PC-3 (cell line): ENCODE results near the gene PTBP1. TPM values are rescaled to one million over a fixed set of nuclear protein-coding genes. Genes with fewer than 3 reads are reported as not detected.

Source experiments
- ATAC-seq: fragments of 200-7000 bp; cut with Tn5 transposase; 2 replicates; pipeline ENCODE4 v1.9.1; 2020; ENCODE audit warnings: mild to moderate bottlenecking, moderate library complexity
- BruUV-seq: library from RNA; stranded (reverse); fragments of 400-500 nt; replicated peaks from 2 replicates; lab custom pipeline; 2021; lab: Mats Ljungman, UMichigan
- CTCF ChIA-PET: fragments of 300-600 bp; sonication (Branson Sonifier 250); formaldehyde crosslinking; loops from one replicate; lab custom pipeline; 2022; ENCODE audit warnings: antibody characterized with exemption; lab: Charles Lee
- POLR2A ChIA-PET: fragments of 300-600 bp; sonication (Branson Sonifier 250); formaldehyde crosslinking; loops from one replicate; lab custom pipeline; 2022; ENCODE audit warnings: antibody characterized with exemption; ENCODE audit not compliant: unreplicated experiment; lab: Charles Lee
- DNase-seq: peaks from one replicate; pipeline ENCODE4 v3.0.0-alpha.2; 2015
- H2AFZ ChIP-seq: fragments of 300-600 bp; sonication (generic); 2 replicates; pipeline ENCODE4 v1.6.0; 2016; ENCODE audit warnings: antibody characterized with exemption, low read length
- H3F3A ChIP-seq: fragments of 300-600 bp; sonication (generic); one replicate; pipeline ENCODE4 v1.6.0; 2017; ENCODE audit warnings: antibody characterized with exemption, low read length, control low read depth, mild to moderate bottlenecking; ENCODE audit not compliant: unreplicated experiment
- H3K27ac ChIP-seq: fragments of 300-600 bp; sonication (generic); 2 replicates; pipeline ENCODE4 v1.5.1; 2016; ENCODE audit warnings: mild to moderate bottlenecking, low read length
- H3K27me3 ChIP-seq: fragments of 300-600 bp; sonication (generic); 2 replicates; pipeline ENCODE4 v1.6.1; 2016; ENCODE audit warnings: low read length, mixed read lengths
- H3K36me3 ChIP-seq: fragments of 300-600 bp; sonication (generic); 2 replicates; pipeline ENCODE4 v1.6.1; 2016; ENCODE audit warnings: low read depth, mixed run types, low read length, mixed read lengths
- H3K4me1 ChIP-seq: fragments of 300-600 bp; sonication (generic); 2 replicates; pipeline ENCODE4 v1.5.1; 2016; ENCODE audit warnings: low read length; ENCODE audit not compliant: insufficient read depth
- H3K4me2 ChIP-seq: fragments of 300-600 bp; sonication (generic); 2 replicates; pipeline ENCODE4 v1.6.0; 2016; ENCODE audit warnings: low read length
- H3K4me3 ChIP-seq: fragments of 300-600 bp; sonication (generic); 2 replicates; pipeline ENCODE4 v1.5.1; 2016; ENCODE audit warnings: mild to moderate bottlenecking, low read length, mixed read lengths
- H3K79me2 ChIP-seq: fragments of 300-600 bp; sonication (generic); 2 replicates; pipeline ENCODE4 v1.6.1; 2017; ENCODE audit warnings: low read length, mixed read lengths
- H3K9ac ChIP-seq: fragments of 300-600 bp; sonication (generic); 2 replicates; pipeline ENCODE4 v1.6.0; 2016; ENCODE audit warnings: mild to moderate bottlenecking, low read length
- H3K9me2 ChIP-seq: fragments of 300-600 bp; sonication (generic); replicated peaks from 2 replicates; pipeline ENCODE4 v1.6.1; 2016; ENCODE audit warnings: mixed run types, low read length, mixed read lengths
- H3K9me3 ChIP-seq: fragments of 300-600 bp; sonication (generic); 2 replicates; pipeline ENCODE4 v1.6.1; 2016; ENCODE audit warnings: low read length, mixed read lengths
- H4K20me1 ChIP-seq: fragments of 300-600 bp; sonication (generic); 2 replicates; pipeline ENCODE4 v1.6.1; 2016; ENCODE audit warnings: low read length, mixed read lengths
- EZH2 ChIP-seq: fragments of 300-600 bp; sonication (generic); IDR thresholded peaks from one replicate; pipeline ENCODE4 v1.6.1; 2017; ENCODE audit warnings: antibody characterized with exemption, mild to moderate bottlenecking, low read length; ENCODE audit not compliant: unreplicated experiment
- EZH2phosphoT487 ChIP-seq: fragments of 300-600 bp; sonication (generic); IDR thresholded peaks from 2 replicates; pipeline ENCODE4 v1.6.1; 2018; ENCODE audit warnings: mild to moderate bottlenecking, antibody characterized with exemption, low read length, borderline replicate concordance
- intact Hi-C: fragments of 100-400 bp; cut with micrococcal nuclease; formaldehyde crosslinking; loops from 2 replicates; pipeline ENCODE4 v1.9.0; 2023
- total RNA-seq: library from RNA; depleted of rRNA; stranded (reverse); fragments of >200 nt; gene quantifications from 2 replicates; pipeline ENCODE4 v1.2.3, GENCODE V29; 2014
- TF ChIP-seq, protein P1 (sequence below): fragments of 300-600 bp; sonication (generic); conservative IDR thresholded peaks from 2 replicates; pipeline ENCODE4 v1.5.1; 2017; ENCODE audit warnings: antibody characterized with exemption, low read depth, mild to moderate bottlenecking, low read length

PTBP1 gene
- total RNA-seq, 1 experiment from 2014 or later = 412 TPM

DNA sequence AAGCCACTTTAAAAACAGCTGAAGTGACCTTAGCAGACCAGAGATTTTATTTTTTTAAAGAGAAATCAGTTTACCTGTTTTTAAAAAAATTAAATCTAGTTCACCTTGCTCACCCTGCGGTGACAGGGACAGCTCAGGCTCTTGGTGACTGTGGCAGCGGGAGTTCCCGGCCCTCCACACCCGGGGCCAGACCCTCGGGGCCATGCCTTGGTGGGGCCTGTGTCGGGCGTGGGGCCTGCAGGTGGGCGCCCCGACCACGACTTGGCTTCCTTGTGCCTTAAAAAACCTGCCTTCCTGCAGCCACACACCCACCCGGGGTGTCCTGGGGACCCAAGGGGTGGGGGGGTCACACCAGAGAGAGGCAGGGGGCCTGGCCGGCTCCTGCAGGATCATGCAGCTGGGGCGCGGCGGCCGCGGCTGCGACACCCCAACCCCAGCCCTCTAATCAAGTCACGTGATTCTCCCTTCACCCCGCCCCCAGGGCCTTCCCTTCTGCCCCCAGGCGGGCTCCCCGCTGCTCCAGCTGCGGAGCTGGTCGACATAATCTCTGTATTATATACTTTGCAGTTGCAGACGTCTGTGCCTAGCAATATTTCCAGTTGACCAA, 13.7 kb downstream of the PTBP1 start:
- Histone ChIP-seq H3F3A (no peaks in the 10 kb centered on the region), H3K36me3 (peaks cover 39% of the 10 kb centered on the region), H4K20me1 (peaks cover 23% of the 10 kb centered on the region), H3K9me2 (no peaks in the 10 kb centered on the region), H3K79me2 (peaks cover 21% of the 10 kb centered on the region), H3K9me3 (no peaks in the 10 kb centered on the region), H3K27me3 (no peaks in the 10 kb centered on the region), H3K9ac (no peak overlapping the region), H3K4me3 (no peak overlapping the region), H3K27ac (no peak overlapping the region), H2AFZ (no peak overlapping the region), H3K4me1 (no peaks in the 10 kb centered on the region), H3K4me2 (no peak overlapping the region)
- TF ChIP-seq EZH2phosphoT487 (no peak), EZH2 (no peak)
- TF ChIP-seq, protein P1, sequence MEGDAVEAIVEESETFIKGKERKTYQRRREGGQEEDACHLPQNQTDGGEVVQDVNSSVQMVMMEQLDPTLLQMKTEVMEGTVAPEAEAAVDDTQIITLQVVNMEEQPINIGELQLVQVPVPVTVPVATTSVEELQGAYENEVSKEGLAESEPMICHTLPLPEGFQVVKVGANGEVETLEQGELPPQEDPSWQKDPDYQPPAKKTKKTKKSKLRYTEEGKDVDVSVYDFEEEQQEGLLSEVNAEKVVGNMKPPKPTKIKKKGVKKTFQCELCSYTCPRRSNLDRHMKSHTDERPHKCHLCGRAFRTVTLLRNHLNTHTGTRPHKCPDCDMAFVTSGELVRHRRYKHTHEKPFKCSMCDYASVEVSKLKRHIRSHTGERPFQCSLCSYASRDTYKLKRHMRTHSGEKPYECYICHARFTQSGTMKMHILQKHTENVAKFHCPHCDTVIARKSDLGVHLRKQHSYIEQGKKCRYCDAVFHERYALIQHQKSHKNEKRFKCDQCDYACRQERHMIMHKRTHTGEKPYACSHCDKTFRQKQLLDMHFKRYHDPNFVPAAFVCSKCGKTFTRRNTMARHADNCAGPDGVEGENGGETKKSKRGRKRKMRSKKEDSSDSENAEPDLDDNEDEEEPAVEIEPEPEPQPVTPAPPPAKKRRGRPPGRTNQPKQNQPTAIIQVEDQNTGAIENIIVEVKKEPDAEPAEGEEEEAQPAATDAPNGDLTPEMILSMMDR = no peak
- intact Hi-C loops = no loop called here
- ChIA-PET POLR2A (no interaction called here), CTCF (no interaction called here)
- no peak for DNase-seq
- BruUV-seq = no TSS peak
- ATAC-seq = no peak

DNA sequence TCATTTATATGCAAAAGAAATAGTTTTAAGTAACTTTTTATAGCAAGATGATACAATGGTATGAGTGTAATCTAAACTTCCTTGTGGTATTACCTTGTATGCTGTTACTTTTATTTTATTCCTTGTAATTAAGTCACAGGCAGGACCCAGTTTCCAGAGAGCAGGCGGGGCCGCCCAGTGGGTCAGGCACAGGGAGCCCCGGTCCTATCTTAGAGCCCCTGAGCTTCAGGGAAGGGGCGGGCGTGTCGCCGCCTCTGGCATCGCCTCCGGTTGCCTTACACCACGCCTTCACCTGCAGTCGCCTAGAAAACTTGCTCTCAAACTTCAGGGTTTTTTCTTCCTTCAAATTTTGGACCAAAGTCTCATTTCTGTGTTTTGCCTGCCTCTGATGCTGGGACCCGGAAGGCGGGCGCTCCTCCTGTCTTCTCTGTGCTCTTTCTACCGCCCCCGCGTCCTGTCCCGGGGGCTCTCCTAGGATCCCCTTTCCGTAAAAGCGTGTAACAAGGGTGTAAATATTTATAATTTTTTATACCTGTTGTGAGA, 14.3 kb downstream of the PTBP1 start:
- Histone ChIP-seq H3K79me2 (peaks cover 15% of the 10 kb centered on the region), H3F3A (no peaks in the 10 kb centered on the region), H3K4me2 (no peak overlapping the region), H3K4me1 (no peaks in the 10 kb centered on the region), H3K9ac (no peak overlapping the region), H3K27me3 (no peaks in the 10 kb centered on the region), H4K20me1 (peaks cover 19% of the 10 kb centered on the region), H3K27ac (no peak overlapping the region), H3K36me3 (peaks cover 37% of the 10 kb centered on the region), H3K4me3 (no peak overlapping the region), H2AFZ (no peak overlapping the region), H3K9me3 (no peaks in the 10 kb centered on the region), H3K9me2 (no peaks in the 10 kb centered on the region)
- TF ChIP-seq, protein P1 = no peak
- no peak for TF ChIP-seq EZH2phosphoT487
- no peak for TF ChIP-seq EZH2
- CTCF ChIA-PET = no interaction called here
- intact Hi-C loops = no loop called here
- DNase-seq (no peak), ATAC-seq (no peak; the same call in 1 of the 2 replicates)
- TSS peak; percentile 50 for BruUV-seq
- POLR2A ChIA-PET = no interaction called here

DNA sequence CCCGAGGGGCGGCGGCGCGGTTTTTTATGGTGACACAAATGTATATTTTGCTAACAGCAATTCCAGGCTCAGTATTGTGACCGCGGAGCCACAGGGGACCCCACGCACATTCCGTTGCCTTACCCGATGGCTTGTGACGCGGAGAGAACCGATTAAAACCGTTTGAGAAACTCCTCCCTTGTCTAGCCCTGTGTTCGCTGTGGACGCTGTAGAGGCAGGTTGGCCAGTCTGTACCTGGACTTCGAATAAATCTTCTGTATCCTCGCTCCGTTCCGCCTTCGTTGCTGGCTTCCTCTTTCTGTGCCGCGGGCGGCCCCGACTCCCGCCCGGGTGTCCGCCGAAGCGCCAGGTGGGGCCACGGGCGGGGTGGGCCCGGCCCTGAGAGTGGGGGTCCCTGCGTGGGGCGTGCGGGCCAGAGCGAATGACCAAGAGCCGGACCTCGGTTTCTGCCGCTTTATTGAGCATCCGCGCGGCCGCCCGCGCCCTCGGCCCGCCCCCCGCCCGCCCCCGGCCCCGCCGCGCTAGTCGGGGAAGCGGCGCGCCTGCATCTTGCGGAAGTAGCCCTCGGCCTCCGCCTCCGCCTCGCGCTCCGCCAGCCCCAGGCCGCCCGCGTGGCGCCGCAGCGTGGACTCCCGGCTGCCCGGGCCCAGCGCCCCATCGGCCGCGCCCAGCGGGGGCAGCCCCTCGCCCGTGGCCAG, 14.9 kb downstream of the PTBP1 start:
- DNase-seq = no peak
- Histone ChIP-seq H3K36me3 (peaks cover 31% of the 10 kb centered on the region), H3K79me2 (peaks cover 9% of the 10 kb centered on the region), H3K9ac (no peak overlapping the region), H3K27me3 (no peaks in the 10 kb centered on the region), H3F3A (no peaks in the 10 kb centered on the region), H2AFZ (no peak overlapping the region), H3K9me3 (no peaks in the 10 kb centered on the region), H3K4me2 (no peak overlapping the region), H3K27ac (no peak overlapping the region), H3K4me1 (no peaks in the 10 kb centered on the region), H3K9me2 (no peaks in the 10 kb centered on the region), H4K20me1 (peaks cover 12% of the 10 kb centered on the region), H3K4me3 (no peak overlapping the region)
- no peak for ATAC-seq
- intact Hi-C loops = no loop called here
- ChIA-PET POLR2A (no interaction called here), CTCF (no interaction called here)
- TF ChIP-seq EZH2 (no peak), EZH2phosphoT487 (no peak)
- TF ChIP-seq, protein P1 = no peak
- BruUV-seq = no TSS peak
